ENCODE data around the gene TMEM258. TPM values are rescaled to one million over a fixed set of nuclear protein-coding genes. Genes with fewer than 3 reads are reported as not detected.

TMEM258 gene
- total RNA-seq, 6 experiments from 2014 or later, result 31.6 to 74.5 (median 55.3) TPM

- ATAC-seq, result peak; percentile 7 to 43 (median 38)
- whole genome bisulfite sequencing (ENCODE audit: insufficient coverage, low coverage, low lambda C conversion rate, missing lambda C conversion rate), result 35% methylated on average over 8 of the region's 15 CpGs
- no peak for TF ChIP-seq POLR2A (IDR thresholded peaks at IDR 0.05)
- TF ChIP-seq CTCF (IDR thresholded peaks at IDR 0.05), result no peak
These were observed 35.1 kb downstream of the TMEM258 start for GRCh38 chr11:61757213-61757862.

DNA sequence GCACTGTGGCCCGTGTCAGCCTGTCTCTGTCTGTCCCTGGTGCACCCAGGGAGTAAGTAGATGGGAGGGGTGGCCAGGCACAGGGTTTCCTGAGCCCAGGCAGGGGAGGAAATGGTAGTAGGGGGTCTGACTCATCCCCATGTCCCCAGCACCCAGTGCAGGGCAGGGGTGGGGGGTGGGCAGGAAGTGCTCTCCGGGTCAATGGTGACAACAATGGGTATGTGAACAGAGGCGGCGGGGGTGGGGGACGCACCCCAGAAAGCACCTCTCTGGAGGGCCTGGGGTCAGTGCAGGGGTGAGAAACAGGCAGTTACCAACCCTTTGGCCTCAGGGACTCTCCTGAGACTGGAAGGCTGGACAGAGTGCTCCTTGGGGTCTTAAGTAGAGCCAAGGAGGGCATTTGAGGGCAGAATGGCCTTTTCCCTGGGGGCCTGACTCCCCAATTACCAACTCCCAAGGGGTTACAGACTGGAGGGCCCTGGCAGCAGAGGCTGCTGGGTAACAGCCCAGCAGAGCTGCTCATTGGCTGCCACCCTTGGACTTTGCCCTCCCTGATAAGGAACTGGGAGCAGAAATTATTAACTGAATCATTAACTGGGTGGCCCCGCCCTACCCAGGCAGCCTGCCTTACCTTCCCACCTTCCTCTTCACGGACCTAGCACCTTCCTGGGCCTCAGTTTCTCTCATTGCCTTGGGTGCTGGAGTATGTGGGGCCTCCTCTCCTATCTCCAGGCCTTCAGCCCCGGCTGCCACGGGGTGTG, 35.8 kb downstream of the TMEM258 start:
- TF ChIP-seq POLR2A (IDR thresholded peaks at IDR 0.05), result peak; percentile 60
- no peak for TF ChIP-seq CTCF (IDR thresholded peaks at IDR 0.05)
- Histone ChIP-seq H3K36me3 (no peaks in the 10 kb centered on the region), H3K4me1 (peaks cover 0 to 26% (median 0%) of the 10 kb centered on the region in 4 donors), H3K27me3 (no peaks in the 10 kb centered on the region), H3K27ac (peak overlapping the region; percentile 92 to 98 (median 94)), H3K4me3 (peak overlapping the region; percentile 9 to 52 (median 51)), H3K9me3 (no peaks in the 10 kb centered on the region)
- DNase-seq (peak; percentile 81 to 91 (median 86)), ATAC-seq (peak; percentile 84 to 91 (median 90))
- intact Hi-C loops (cut with DNase I), result no loop called here
- WGBS (ENCODE audit: insufficient coverage, low coverage, low lambda C conversion rate, missing lambda C conversion rate), result 15% methylated on average over 8 of the region's 9 CpGs

More at GRCh38 chr11:61757213-61757862, 35.1 kb downstream of the TMEM258 start:
- H3K4me3 ChIP-seq, result peak overlapping the region; percentile 9 to 52 (median 51)
- no peaks in the 10 kb centered on the region for H3K9me3 ChIP-seq
- intact Hi-C loops (cut with DNase I), result no loop called here
- no peaks in the 10 kb centered on the region for H3K27me3 ChIP-seq
- no peaks in the 10 kb centered on the region for H3K36me3 ChIP-seq
- peak in 1 of 3 donors; percentile 76 for DNase-seq
- peak overlapping the region; percentile 92 to 98 (median 94) for H3K27ac ChIP-seq
- H3K4me1 ChIP-seq, result peaks cover 0 to 23% (median 0%) of the 10 kb centered on the region in 4 donors

- TF ChIP-seq CTCF (IDR thresholded peaks at IDR 0.05) (no peak), POLR2A (IDR thresholded peaks at IDR 0.05) (no peak)
- H3K9me3 ChIP-seq, result no peaks in the 10 kb centered on the region
- peaks cover 0 to 26% (median 0%) of the 10 kb centered on the region in 4 donors for H3K4me1 ChIP-seq
- ATAC-seq (no peak), DNase-seq (no peak)
- peak overlapping the region in 2 of 3 donors; percentile 51 to 52 for H3K4me3 ChIP-seq
- WGBS (ENCODE audit: insufficient coverage, low coverage, low lambda C conversion rate, missing lambda C conversion rate), result 36% methylated on average over 3 of the region's 4 CpGs
- peak overlapping the region; percentile 92 to 98 (median 94) for H3K27ac ChIP-seq
- no peaks in the 10 kb centered on the region for H3K27me3 ChIP-seq
- H3K36me3 ChIP-seq, result no peaks in the 10 kb centered on the region
- intact Hi-C loops (cut with DNase I), result no loop called here
These were observed 36.3 kb downstream of the TMEM258 start for GRCh38 chr11:61756147-61756451.

DNA sequence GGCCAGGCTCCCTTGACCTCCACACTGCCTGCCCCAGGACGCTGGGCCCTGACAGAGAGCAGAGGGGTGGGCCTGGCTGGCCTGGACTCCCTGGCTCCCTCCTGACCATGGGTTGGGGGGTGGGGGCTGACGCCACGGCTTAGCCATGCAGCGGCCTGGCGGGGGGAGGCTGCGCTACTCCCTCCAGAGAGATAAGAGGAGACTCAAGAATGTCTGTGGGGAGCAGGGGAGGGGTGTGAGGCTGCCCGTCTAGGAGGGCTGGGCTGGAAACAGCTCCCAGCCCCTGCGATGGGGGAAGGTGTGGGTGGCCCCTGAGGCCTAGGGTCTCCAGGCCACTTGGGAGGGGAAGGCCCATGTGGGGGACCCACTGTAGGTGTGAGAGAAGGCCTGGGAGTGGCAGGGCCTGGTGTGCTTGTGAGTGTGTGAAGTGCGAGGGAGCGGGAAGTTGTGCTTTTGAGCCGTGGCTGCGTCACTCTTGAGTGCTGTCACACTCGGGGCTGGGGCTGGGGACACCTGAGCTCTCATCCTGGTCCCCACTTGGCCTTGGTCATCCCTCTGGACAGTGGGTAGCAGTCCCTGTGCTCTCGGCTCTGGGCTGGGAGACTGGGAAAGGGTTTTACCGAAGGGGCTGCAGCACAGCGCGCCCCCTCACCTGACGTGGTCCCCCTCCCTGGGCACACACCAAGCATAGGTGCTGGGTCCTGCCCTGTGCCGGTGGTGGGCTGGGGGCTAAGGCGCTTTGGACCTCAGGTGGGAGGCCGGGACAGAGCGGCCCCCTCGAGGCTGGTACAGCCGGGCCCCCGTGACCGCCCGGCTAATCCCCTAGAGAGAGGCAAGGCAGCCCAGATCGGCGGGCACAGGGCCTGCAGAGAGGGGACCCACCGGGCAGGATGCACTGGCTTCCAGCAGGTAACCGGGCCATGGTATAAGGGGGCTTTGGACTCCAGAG, 37.6 kb downstream of the TMEM258 start:
- Histone ChIP-seq H3K27ac (peak overlapping the region in 1 of 3 donors; percentile 98), H3K4me1 (peaks cover 0 to 26% (median 0%) of the 10 kb centered on the region in 4 donors), H3K36me3 (no peaks in the 10 kb centered on the region), H3K9me3 (no peaks in the 10 kb centered on the region), H3K27me3 (no peaks in the 10 kb centered on the region), H3K4me3 (no peak overlapping the region)
- DNase-seq (no peak), ATAC-seq (no peak)
- intact Hi-C loops (cut with DNase I), result no loop called here
- TF ChIP-seq CTCF (IDR thresholded peaks at IDR 0.05), result no peak
- TF ChIP-seq POLR2A (IDR thresholded peaks at IDR 0.05), result no peak
- 64% methylated on average over 3 of the region's 31 CpGs for WGBS (ENCODE audit: insufficient coverage, low coverage, low lambda C conversion rate, missing lambda C conversion rate)
